Mesodermal cell (in vitro differentiated cells): ENCODE measurements around the gene SGIP1.

Experiments
- H3K27ac ChIP-seq: 2 replicates; pipeline ENCODE4 v1.7.0; 2013; ENCODE audit warnings: mild to moderate bottlenecking, low read depth, low read length, moderate library complexity; ENCODE audit not compliant: severe bottlenecking
- H3K36me3 ChIP-seq: 2 replicates; pipeline ENCODE4 v1.7.1; 2013; ENCODE audit warnings: mild to moderate bottlenecking, low read length, moderate library complexity; ENCODE audit not compliant: control insufficient read depth, insufficient read depth
- H3K4me1 ChIP-seq: one replicate; pipeline ENCODE4 v1.7.1; 2013; ENCODE audit warnings: mild to moderate bottlenecking, low read length; ENCODE audit not compliant: insufficient read depth, control insufficient read depth, poor library complexity, severe bottlenecking
- H3K4me3 ChIP-seq: 2 replicates; pipeline ENCODE4 v1.7.0; 2013; ENCODE audit warnings: low read length, control low read depth, mild to moderate bottlenecking; ENCODE audit not compliant: insufficient read depth, poor library complexity, severe bottlenecking; ENCODE audit errors: extremely low read depth
- H3K9me3 ChIP-seq: 2 replicates; pipeline ENCODE4 v1.7.1; 2013; ENCODE audit warnings: mild to moderate bottlenecking, low read length, moderate library complexity; ENCODE audit not compliant: control insufficient read depth
- WGBS, 2 experiments: methylation state at CpG; one replicate each; pipeline ENCODE4 v1.1.5; 2013; ENCODE audit warnings: missing lambda C conversion rate in 2 of 2; ENCODE audit not compliant: insufficient coverage in 2 of 2; 5-methylcytosine and 5-hydroxymethylcytosine counted together

SGIP1 gene

DNA sequence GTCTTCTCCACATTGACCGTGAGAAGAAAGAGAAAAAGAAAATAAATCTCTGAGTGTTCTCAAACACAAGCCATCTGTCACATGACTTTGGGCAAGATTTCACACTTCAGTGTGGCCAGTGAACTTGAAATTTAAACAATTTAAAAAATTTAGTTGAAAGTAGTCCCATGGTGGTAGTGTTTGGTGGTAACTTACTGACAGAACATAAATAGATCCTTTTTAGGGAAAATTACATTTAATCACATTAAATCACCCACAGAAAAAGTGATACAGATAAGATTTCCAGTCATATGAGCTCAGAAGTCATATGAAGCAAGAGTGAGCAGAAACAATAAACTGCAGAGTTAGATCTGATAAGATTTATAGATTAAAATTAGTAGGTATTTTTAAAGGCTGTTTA lies 31.9 kb upstream of the SGIP1 start:
- 100% methylated on average over 1 of the region's 1 CpG; no CpG with 5 or more reads in 1 of the 2 experiments for WGBS, 2 experiments
- no peaks in the 10 kb centered on the region for H3K36me3 ChIP-seq
- H3K4me1 ChIP-seq: no peaks in the 10 kb centered on the region
- no peak overlapping the region for H3K4me3 ChIP-seq
- no peak overlapping the region for H3K27ac ChIP-seq
- no peaks in the 10 kb centered on the region for H3K9me3 ChIP-seq

DNA sequence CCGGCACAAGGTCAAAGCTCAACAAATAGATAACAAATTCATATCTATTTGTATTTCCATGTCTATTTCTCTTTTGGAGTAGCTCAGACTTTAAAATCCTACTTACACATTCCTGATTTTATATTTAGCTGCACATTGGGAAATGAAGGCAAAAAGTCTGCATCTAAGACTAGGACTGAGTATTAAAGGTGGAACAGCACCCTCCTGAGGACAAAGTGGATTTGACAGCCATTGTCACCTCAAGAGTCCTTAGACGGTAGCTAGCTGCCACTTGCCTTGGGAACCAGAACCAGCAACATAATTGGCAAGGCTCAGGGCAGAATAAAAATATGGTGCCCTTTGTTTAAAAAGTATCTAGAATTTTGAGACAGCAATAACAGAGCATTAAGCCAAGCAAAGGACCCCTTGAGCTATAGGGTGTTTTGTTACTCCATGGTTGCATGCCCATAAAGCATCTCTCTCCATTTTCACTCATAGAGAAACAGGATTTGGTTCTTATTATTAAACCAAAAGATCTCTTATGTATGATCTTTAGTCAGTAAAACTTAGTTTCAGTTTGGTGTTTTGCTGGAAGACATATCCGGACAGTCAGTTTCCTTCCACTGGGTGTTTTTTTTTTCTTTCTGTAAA lies 30.0 kb upstream of the SGIP1 start:
- Histone ChIP-seq H3K9me3 (no peaks in the 10 kb centered on the region), H3K4me3 (no peak overlapping the region), H3K27ac (no peak overlapping the region), H3K36me3 (no peaks in the 10 kb centered on the region), H3K4me1 (no peaks in the 10 kb centered on the region)
- WGBS, 2 experiments: 8 to 13% methylated on average over 1 of the region's 3 CpGs

DNA sequence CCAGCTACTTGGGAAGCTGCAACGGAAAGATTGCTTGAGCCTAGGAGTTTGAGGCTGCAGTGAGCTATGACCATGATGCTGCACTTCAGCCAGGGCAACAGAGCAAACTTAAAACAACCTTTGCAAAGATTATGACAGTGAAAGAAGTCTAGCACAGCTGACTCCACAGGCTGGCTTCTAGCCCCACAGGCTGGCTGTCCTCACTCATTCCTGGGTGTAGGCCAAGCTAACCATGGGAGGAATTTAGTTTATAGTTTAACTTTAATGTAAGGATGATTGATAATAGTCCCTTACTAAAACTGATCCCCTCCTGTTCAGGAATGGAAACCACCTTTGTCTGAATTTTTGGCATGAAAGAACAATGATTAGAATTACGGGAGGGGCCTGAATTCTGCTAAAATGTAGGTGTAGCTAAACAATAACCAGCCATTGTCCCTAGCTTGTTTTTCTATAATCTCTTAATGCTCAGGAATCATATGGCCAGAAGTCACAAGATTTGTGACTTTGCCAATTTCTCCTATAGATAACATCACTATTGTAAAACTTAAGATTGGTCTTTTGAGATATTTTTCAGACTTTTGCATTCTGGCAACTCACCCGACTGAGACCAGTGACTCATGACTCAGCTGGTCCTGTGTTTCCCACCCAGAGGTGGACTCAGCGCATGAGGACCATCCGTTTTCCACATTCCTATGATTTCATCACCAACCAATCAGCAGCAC lies 28.1 kb upstream of the SGIP1 start:
- no peaks in the 10 kb centered on the region for H3K36me3 ChIP-seq
- no peak overlapping the region for H3K27ac ChIP-seq
- no peak overlapping the region for H3K4me3 ChIP-seq
- no peaks in the 10 kb centered on the region for H3K9me3 ChIP-seq
- no peaks in the 10 kb centered on the region for H3K4me1 ChIP-seq
- WGBS, 2 experiments: 77 to 78% methylated on average over 3 to 4 of the region's 5 CpGs

DNA sequence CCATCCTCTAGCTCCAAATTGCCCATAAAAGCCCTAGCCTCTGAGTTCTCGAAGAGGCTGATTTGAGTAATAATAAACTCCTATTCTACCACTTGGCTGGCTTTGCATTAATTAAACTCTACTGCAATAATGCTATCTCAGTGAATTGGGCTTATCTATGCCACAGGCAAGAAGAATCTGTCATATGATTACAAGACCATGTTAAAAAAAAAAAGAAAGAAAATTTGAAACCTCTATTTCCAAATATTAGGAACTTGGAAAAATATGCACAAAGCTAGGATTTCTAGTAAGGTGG lies 27.6 kb upstream of the SGIP1 start:
- Histone ChIP-seq H3K4me1 (no peaks in the 10 kb centered on the region), H3K36me3 (no peaks in the 10 kb centered on the region), H3K27ac (no peak overlapping the region), H3K4me3 (no peak overlapping the region), H3K9me3 (no peaks in the 10 kb centered on the region)
- WGBS, 2 experiments: 100% methylated on average over 1 of the region's 1 CpG; no CpG with 5 or more reads in 1 of the 2 experiments

DNA sequence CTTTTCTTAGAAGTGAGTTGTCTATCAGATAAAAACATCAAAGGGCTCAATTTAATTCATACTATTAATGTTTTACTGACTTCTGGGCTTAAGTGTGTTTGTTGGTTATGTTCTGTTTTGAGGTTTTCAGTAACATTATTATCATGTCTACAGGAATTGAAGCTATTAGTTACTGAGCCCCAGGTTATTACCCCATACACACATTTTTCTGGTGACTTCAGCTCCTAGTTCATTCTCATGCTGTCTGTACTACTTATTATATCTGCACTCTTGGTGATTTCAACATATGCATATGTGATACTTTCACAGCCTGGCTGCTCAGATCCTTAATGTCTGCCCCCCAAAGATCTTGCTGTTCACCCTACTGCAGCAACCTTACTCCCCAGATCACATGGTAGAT lies 27.0 kb upstream of the SGIP1 start:
- no peak overlapping the region for H3K27ac ChIP-seq
- H3K9me3 ChIP-seq: no peaks in the 10 kb centered on the region
- no peak overlapping the region for H3K4me3 ChIP-seq
- no peaks in the 10 kb centered on the region for H3K4me1 ChIP-seq
- H3K36me3 ChIP-seq: no peaks in the 10 kb centered on the region

DNA sequence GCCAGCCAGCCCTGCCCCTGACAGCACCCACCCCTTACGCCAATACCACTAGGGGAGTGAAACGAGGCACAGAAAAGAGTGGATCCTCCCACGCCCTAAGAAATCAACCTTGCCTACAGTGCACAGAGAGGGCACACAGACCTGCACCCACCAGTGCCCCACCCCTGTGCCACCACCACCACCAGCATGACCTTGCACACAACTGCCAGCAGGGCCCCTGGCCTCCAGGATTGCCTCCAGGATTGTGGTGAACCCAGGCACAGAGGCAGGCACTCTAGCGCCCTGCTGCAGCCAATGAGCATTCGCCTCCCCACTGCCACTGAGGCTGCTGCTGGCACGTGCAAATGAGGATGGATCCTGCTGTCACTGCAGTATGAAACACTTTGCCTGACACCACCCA lies 23.5 kb upstream of the SGIP1 start:
- no peaks in the 10 kb centered on the region for H3K4me1 ChIP-seq
- WGBS, 2 experiments: 92 to 95% methylated on average over 5 to 6 of the region's 6 CpGs
- H3K4me3 ChIP-seq: no peak overlapping the region
- no peaks in the 10 kb centered on the region for H3K36me3 ChIP-seq
- peaks cover 4% of the 10 kb centered on the region for H3K9me3 ChIP-seq
- no peak overlapping the region for H3K27ac ChIP-seq

DNA sequence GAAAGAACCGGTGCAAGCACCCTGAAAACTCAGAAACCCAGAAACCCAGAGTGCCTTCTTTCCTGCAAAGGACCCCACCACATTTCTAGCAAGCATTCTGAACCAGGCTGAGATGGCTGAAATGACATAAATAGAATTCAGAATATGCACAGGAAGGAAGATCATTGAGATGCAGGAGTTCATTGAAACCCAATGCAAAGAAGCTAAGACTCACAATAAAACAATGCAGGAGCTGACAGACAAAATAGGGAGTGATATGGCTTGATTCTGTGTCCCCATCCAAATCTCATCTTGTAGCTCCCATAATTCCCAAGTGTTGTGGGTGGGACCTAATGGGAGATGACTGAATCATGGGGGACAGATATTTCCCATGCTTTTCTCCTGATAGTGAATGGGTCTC lies 22.8 kb upstream of the SGIP1 start:
- Histone ChIP-seq H3K4me1 (no peaks in the 10 kb centered on the region), H3K27ac (no peak overlapping the region), H3K9me3 (peaks cover 4% of the 10 kb centered on the region), H3K36me3 (no peaks in the 10 kb centered on the region), H3K4me3 (no peak overlapping the region)
- no CpG with 5 or more reads among the region's 1 CpG for WGBS, 2 experiments

DNA sequence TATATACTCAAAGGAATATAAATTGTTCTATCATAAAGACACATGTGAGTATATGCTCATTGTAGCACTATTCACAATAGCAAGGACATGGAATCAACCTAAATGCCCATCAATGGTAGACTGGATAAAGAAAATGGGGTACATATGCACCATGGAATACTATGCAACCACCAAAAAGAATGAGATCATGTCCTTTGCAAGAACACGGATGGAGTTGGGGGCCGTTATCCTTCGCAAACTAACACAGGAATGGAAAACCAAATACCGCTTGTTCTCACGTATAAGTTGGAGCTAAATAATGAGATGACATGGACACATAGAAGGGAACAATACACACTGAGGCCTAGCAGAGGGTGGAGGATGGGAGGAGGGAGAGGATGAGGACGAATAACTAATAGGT lies 16.0 kb upstream of the SGIP1 start:
- Histone ChIP-seq H3K36me3 (no peaks in the 10 kb centered on the region), H3K9me3 (peaks cover 4% of the 10 kb centered on the region), H3K4me3 (no peak overlapping the region), H3K4me1 (peaks cover 4% of the 10 kb centered on the region), H3K27ac (no peak overlapping the region)
- 50 to 75% methylated on average over 2 to 4 of the region's 6 CpGs for WGBS, 2 experiments

DNA sequence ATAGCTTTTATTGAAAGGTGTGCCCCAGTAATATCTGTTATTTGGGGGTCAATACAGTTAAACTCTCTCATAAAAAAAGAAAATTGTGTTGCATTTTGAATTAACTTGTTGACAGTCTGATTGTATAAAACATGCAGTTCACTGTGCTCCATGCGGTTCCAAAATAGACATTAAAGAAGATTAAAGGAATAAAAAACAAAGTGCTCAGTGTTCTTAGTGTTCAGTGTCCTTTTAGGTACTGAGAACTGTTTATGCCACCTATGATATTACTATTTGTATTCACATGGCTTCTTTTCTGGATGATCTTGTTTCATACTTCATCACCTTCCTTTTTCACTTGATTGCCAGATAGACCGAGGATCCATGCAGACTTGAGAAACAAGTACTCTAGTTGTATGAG lies 15.3 kb upstream of the SGIP1 start:
- H3K27ac ChIP-seq: no peak overlapping the region
- H3K9me3 ChIP-seq: no peaks in the 10 kb centered on the region
- WGBS, 2 experiments: 80 to 100% methylated on average over 1 of the region's 2 CpGs
- no peaks in the 10 kb centered on the region for H3K36me3 ChIP-seq
- H3K4me1 ChIP-seq: peaks cover 4% of the 10 kb centered on the region
- no peak overlapping the region for H3K4me3 ChIP-seq

DNA sequence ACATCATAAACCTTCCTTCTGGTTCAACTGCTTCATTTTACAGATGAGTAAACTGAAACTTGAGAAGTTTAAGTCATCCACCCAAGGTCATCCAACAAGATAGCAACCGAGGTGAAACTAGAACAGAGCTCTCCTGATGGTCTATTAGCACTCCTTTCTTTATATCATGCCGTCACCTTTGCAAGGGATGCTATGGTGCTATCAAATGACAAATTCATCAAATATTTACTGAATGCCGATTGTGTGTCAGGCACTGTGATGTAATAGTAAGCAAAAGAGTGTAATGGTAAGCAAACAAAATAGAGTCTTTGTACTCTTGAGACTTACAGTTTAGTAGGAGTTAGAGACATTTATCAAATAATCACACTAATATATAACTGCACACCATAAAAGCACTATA lies 14.0 kb upstream of the SGIP1 start:
- Histone ChIP-seq H3K27ac (no peak overlapping the region), H3K4me1 (peaks cover 4% of the 10 kb centered on the region), H3K4me3 (no peak overlapping the region), H3K9me3 (no peaks in the 10 kb centered on the region), H3K36me3 (no peaks in the 10 kb centered on the region)
- 100% methylated on average over 2 of the region's 3 CpGs; no CpG with 5 or more reads in 1 of the 2 experiments for WGBS, 2 experiments

DNA sequence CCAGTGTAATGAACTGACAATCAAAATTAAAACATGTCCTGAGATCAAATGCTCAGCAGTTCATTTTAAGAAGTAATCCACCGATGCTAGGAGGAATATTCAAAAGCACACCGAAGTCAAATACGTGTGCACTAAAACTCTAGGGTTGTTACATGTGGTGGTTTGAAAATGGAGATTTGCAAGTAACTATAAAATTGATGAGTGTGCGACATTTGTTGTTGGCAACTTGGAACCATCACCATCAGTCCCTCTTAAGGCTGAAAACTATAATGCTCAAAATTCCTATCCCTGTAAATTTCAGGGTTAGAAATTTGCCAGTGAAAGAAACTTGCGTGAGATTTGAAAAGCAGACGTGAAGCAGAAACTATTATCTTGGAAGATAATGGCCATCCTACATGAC lies 13.3 kb upstream of the SGIP1 start:
- Histone ChIP-seq H3K9me3 (no peaks in the 10 kb centered on the region), H3K4me1 (peaks cover 4% of the 10 kb centered on the region), H3K36me3 (no peaks in the 10 kb centered on the region), H3K27ac (no peak overlapping the region), H3K4me3 (no peak overlapping the region)
- WGBS, 2 experiments: 81 to 87% methylated on average over 5 of the region's 6 CpGs
